Umbilical cord (tissue), 2 donors: ENCODE data around the gene NUDC. TPM values are rescaled to one million over a fixed set of nuclear protein-coding genes. Genes with fewer than 3 reads are reported as not detected.
"Not testable (repeated sequence)": the region's sequence is repeated elsewhere in the genome, so short reads cannot be mapped to it uniquely, and the experiment has no call there.

Experiments used
- DNase-seq: peaks from one replicate; pipeline ENCODE4 v3.0.0-alpha.2; 2015; ENCODE audit warnings: low spot score
- total RNA-seq: library from RNA; depleted of rRNA; stranded (reverse); fragments of >200 nt; gene quantifications from one replicate; pipeline ENCODE4 v1.2.3, GENCODE V29; 2014; ENCODE audit warnings: low replicate concordance; ENCODE audit not compliant: insufficient read depth

Gene NUDC
- total RNA-seq, 1 donor from 2014 or later = 18.5 TPM

DNA sequence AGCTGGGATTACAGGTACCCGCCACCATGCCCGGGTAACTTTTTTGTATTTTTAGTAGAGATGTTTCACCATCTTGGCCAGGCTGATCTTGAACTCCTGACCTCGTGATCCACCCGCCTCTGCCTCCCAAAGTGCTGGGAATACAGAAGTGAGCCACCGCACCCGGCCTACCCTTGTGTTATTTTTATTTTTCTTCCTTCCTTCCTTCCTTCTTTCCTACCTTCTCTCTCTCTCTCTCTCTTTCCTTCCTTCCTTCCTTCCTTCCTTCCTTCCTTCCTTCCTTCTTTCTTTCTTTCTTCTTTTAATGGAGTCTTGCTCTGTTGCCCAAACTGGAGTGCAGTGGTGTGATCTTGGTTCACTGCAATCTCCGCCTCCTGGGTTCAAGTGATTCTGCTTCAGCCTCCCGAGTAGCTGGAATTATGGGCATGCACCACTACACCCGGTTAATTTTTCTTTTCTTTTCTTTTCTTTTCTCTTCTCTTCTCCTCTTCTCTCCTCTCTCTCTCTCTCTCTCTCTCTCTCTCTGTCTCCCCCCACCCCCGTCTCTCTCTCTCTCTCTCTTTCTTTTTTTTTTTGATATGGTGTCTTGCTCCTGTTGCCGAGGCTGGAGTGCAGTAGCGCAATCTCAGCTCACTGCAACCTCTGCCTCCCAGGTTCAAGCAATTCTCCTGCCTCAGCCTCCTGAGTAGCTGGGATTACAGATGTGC, 68.0 kb downstream of the NUDC start:
- not testable (repeated sequence) for DNase-seq

DNA sequence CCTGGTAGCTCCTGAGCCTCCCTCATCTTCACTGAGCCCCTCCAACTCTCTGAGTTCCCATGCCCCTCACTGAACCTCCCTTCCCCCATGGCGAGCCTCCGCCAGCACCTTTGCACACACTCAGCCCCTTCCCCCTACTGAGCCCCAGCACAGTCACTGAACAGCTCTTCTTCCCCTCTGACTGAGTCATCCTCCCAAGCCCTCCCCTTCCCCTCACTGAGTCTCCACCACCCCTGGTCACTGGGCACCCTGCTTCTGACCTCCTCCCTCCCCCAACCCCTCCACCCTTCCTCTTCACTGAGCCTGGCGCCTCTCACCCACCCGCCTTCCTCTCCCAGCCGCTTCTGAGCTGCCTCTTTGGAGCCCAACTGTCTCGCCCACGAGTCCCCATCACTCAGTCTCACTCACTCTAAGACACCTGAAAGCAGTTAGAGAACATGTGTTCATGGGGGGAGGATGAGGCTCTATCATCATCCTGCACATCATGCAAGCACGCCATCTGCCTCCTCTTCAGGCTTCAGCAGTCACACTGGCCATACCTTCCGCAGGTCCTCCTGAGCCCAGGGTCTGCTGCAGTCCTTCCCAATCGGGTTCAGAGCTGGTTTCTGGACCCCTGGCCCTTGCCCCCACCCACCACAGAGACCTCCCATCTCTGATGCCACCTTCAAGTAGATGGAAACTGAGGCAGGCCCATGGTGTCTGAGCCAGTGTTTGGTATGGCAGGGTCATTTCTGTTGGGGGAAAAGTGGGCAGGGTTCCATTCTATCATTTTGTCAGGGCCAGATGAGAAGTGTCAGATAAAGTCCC, 70.0 kb downstream of the NUDC start:
- DNase-seq = no peak

DNA sequence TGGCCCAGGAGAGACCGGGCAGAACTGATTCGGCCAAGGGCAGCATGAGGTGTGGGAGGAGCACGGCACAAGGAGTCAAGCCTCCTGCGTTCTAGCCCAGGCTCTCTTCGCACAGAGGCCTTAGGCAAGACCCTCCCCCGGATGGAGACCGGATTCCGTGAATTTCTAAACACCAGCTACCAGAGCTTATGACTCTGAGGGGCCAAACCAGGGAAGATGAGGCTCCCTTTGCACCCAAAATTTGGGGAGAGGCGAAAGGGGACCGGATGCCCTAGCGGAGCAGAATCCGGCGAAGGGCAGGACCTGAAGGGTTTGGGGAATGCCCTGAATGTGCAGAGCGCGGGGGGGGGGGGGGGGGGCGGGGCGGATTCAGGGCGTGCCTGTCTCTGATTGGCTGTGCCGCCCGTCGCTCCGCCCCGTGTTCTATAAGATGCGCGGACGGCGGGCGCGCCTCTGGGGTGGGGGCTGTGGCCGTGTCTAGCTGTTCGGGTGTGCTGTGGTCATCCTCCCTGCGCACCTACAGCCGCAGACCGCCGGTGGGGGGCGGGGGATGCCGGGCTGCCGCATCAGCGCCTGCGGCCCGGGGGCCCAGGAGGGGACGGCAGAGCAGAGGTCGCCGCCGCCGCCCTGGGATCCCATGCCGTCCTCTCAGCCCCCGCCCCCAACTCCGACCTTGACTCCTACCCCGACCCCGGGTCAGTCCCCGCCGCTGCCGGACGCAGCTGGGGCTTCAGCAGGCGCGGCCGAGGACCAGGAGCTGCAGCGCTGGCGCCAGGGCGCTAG, 71.9 kb downstream of the NUDC start, which contains the start of gene TRNP1:
Gene TRNP1 (plus strand): TSS at position 456 of the 783 bp plus-strand sequence. CDS start 95 bp downstream, at position 551.
- peak; percentile 78 for DNase-seq

DNA sequence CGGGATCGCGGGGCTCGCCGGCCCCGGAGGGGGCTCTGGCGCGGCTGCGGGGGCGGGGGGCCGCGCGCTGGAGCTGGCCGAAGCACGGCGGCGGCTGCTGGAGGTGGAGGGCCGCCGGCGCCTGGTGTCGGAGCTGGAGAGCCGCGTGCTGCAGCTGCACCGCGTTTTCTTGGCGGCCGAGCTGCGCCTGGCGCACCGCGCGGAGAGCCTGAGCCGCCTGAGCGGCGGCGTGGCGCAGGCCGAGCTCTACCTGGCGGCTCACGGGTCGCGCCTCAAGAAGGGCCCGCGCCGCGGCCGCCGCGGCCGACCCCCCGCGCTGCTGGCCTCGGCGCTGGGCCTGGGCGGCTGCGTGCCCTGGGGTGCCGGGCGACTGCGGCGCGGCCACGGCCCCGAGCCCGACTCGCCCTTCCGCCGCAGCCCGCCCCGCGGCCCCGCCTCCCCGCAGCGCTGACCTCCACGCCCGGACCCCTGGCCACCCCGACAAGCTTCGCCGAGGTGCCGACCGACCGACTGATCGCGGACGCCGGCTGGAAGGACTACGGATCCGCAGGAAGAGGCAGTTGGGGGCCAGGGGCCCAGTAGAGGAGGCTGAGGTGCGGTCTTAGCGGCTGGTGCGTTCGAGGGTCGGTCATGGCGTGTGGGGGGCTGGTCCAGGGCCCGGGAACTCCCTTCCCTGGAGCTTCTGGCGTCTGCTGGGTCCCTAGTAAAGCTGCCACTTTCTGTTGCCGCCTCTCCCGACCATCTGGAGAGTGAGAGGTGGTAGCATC, 72.7 kb downstream of the NUDC start:
- no peak for DNase-seq

DNA sequence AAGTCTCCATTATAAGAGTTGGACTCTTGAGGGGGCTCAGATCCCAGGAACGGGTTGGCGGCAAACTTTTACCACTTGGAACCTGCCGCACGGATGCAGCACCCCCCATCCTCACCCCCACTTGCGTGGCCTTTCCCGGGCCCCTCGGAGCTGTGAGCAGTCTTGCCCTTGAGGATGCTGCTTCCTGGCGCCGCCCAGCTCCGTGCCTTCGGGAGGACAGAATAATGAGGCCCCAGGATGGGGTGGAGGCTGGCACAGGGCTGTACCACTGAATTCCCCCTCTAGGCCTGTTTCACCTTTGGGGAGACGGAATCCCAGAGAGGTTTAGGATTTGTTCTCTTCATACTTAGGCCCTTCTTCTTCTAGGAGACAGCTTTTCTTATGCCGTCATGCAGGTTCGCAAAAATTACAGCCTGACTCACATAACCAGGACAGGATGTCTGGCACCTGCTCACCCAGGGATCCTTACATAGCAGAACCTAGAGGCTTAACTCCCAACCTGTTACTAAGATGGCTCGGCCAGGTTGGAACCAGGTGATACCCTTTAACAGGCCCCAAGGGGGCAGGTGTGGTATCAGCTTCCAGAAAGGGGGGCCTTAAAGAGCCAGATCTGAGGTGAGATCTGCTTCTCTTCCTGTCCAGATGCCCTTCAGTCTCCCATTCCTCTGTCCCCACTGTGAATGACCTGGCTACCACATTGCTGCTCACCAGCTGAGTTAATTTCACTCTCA, 73.4 kb downstream of the NUDC start:
- DNase-seq = peak; percentile 35

DNA sequence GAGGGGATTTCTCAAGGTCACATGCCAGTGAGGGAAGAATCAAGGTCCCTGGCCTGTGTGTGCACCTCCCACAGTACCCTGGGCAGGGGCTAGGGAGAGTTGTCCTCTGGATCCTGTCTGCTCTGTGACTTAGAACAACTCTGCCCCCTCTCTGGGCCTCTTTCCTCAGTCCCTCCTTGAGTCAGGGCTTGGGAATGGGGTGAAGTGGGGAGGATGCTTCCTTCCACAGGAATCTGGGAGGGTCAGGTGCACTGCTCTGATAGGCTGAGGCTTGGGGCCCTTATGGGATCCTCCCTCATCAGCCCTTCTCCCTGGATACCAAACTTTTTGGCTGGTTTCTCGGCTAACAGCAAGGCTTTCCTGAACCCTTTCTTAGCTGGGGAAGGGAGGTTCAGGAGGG, 74.5 kb downstream of the NUDC start:
- no peak for DNase-seq

Other genes with a start within 250 kb of the NUDC start
- gene ARID1A, start 225.7 kb upstream of the NUDC start, total RNA-seq = 28.4 TPM
- 11.1 TPM for gene PIGV, start 133.8 kb upstream of the NUDC start, total RNA-seq
- 16.4 TPM for gene ZDHHC18, start 95.1 kb upstream of the NUDC start, total RNA-seq
- 21.4 TPM for gene SFN, start 58.6 kb upstream of the NUDC start, total RNA-seq
- gene GPN2, start 31.5 kb upstream of the NUDC start, total RNA-seq = 6.3 TPM
- gene GPATCH3, start 21.3 kb upstream of the NUDC start, total RNA-seq = 5.3 TPM
- not detected for gene NR0B2, start 7.8 kb upstream of the NUDC start, total RNA-seq
- 3.1 TPM for gene KDF1, start 38.7 kb downstream of the NUDC start, total RNA-seq
- 12.0 TPM for gene TRNP1, start 71.9 kb downstream of the NUDC start, total RNA-seq
- gene TENT5B, start 91.1 kb downstream of the NUDC start, total RNA-seq = 38.8 TPM
- 1.4 TPM for gene SLC9A1, start 233.4 kb downstream of the NUDC start, total RNA-seq